ENCODE results near the gene ADPRHL1. TPM values are rescaled to one million over a fixed set of nuclear protein-coding genes. Genes with fewer than 3 reads are reported as not detected.
"Not testable (repeated sequence)": the region's sequence is repeated elsewhere in the genome, so short reads cannot be mapped to it uniquely, and the experiment has no call there.

ADPRHL1 gene
- total RNA-seq, 2 experiments from 2014 or later = 0.57 to 0.65 TPM

- ChIA-PET POLR2A (no interaction called here), CTCF (interaction anchor here (0.9 kb wide), 1 partner anchor 74 kb away, joined by 3 read pairs; no protein-coding TSS in a partner anchor)
Measured at GRCh38 chr13:113390874-113391497, 62.3 kb downstream of the ADPRHL1 start.

GRCh38 chr13:113389586-113389985 lies 63.7 kb downstream of the ADPRHL1 start:
- CTCF ChIA-PET, POLR2A ChIA-PET: not testable (repeated sequence)

- ChIA-PET CTCF (no interaction called here), POLR2A (no interaction called here)
Measured at GRCh38 chr13:113387396-113387795, 65.9 kb downstream of the ADPRHL1 start.

GRCh38 chr13:113383089-113383488 lies 70.2 kb downstream of the ADPRHL1 start:
- POLR2A ChIA-PET = interaction anchor here (0.6 kb wide), 1 partner anchor 103 kb away, joined by 3 read pairs; no protein-coding TSS in a partner anchor
- CTCF ChIA-PET = no interaction called here

GRCh38 chr13:113382542-113382941 lies 70.7 kb downstream of the ADPRHL1 start:
- POLR2A ChIA-PET = interaction anchor here (0.6 kb wide), 1 partner anchor 102 kb away, joined by 3 read pairs; no protein-coding TSS in a partner anchor
- CTCF ChIA-PET = not testable (repeated sequence)

- POLR2A ChIA-PET = no interaction called here
- CTCF ChIA-PET = no interaction called here
Measured at GRCh38 chr13:113378825-113379224, 74.5 kb downstream of the ADPRHL1 start.

GRCh38 chr13:113374511-113375175 lies 78.6 kb downstream of the ADPRHL1 start:
- CTCF ChIA-PET = no interaction called here
- POLR2A ChIA-PET = no interaction called here

GRCh38 chr13:113373811-113374485 lies 79.3 kb downstream of the ADPRHL1 start:
- POLR2A ChIA-PET = no interaction called here
- CTCF ChIA-PET = no interaction called here

- POLR2A ChIA-PET, CTCF ChIA-PET: not testable (repeated sequence)
Measured at GRCh38 chr13:113371701-113372100, 81.6 kb downstream of the ADPRHL1 start.

- ChIA-PET POLR2A (no interaction called here), CTCF (no interaction called here)
Measured at GRCh38 chr13:113371061-113371460, 82.2 kb downstream of the ADPRHL1 start.

GRCh38 chr13:113369881-113370280 lies 83.4 kb downstream of the ADPRHL1 start:
- ChIA-PET CTCF (no interaction called here), POLR2A (no interaction called here)

- POLR2A ChIA-PET = no interaction called here
- CTCF ChIA-PET = interaction anchor here (0.6 kb wide), 1 partner anchor 15 kb away, joined by 4 read pairs; no protein-coding TSS in a partner anchor
Measured at GRCh38 chr13:113369189-113369588, 84.1 kb downstream of the ADPRHL1 start.

GRCh38 chr13:113368353-113368752 lies 84.9 kb downstream of the ADPRHL1 start:
- CTCF ChIA-PET = interaction anchor here (0.6 to 0.7 kb wide), 2 partner anchors 14 to 216 kb away, joined by 3 to 4 read pairs; no protein-coding TSS in a partner anchor
- POLR2A ChIA-PET = not testable (repeated sequence)

GRCh38 chr13:113367771-113368170 lies 85.5 kb downstream of the ADPRHL1 start:
- CTCF ChIA-PET = no interaction called here
- POLR2A ChIA-PET = no interaction called here

GRCh38 chr13:113367020-113367560 lies 86.2 kb downstream of the ADPRHL1 start:
- POLR2A ChIA-PET = no interaction called here
- CTCF ChIA-PET = no interaction called here

GRCh38 chr13:113365971-113366588 lies 87.2 kb downstream of the ADPRHL1 start:
- CTCF ChIA-PET = interaction anchor here (0.6 kb wide), 1 partner anchor 214 kb away, joined by 3 read pairs; no protein-coding TSS in a partner anchor
- POLR2A ChIA-PET = no interaction called here

- CTCF ChIA-PET = no interaction called here
- POLR2A ChIA-PET = no interaction called here
Measured at GRCh38 chr13:113365583-113365970, 87.7 kb downstream of the ADPRHL1 start.

GRCh38 chr13:113364901-113365582 lies 88.2 kb downstream of the ADPRHL1 start:
- CTCF ChIA-PET = no interaction called here
- POLR2A ChIA-PET = no interaction called here

- ChIA-PET POLR2A (no interaction called here), CTCF (no interaction called here)
Measured at GRCh38 chr13:113364311-113364889, 88.9 kb downstream of the ADPRHL1 start.

Measured in activated CD8-positive, alpha-beta memory T cell treated with anti-CD3 and anti-CD28 coated beads for 36 hours (primary cell).